GM19372 (cell line): Measurements from ENCODE around the gene VPS18.

Source experiments
- ATAC-seq: cut with Tn5 transposase; IDR thresholded peaks from one replicate; pipeline ENCODE4 v1.9.1; 2021; ENCODE audit warnings: mild to moderate bottlenecking, low read depth, moderate library complexity; ENCODE audit not compliant: unreplicated experiment

Gene VPS18

DNA sequence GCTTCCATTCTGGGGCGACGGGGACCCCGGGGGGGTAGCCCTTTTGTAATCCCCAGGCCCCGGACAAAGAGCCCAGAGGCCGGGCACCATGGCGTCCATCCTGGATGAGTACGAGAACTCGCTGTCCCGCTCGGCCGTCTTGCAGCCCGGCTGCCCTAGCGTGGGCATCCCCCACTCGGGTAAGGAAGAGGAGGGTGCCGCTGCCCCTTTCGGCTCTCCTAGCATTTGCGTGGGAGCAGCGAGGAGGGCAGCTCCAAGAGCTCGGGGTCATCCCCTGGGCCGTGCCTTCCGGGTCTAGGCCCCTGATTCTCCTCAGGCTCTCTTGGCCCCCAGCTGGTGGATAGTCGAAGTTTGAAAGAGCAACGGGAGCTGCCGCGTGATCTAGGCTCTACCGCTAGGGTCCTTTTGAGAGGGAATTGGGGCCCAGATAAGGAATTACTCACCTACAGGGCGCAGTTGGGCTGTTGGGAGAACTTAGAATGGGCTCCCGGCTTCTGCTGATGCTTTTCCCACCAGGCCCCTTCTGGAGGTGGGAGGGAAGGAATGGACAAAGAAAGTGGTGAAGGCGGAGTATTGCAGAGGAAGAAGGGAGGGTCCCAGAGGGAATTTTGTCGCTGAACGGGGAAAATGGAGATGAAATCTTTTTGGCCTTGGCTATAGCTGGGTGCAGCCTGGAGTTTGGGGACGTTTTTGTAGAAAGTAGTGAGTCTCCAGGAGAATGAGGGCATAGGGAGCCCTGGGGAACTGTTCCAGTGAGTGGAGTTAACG is 615 bp downstream of the VPS18 start:
- ATAC-seq: peak; percentile 35

DNA sequence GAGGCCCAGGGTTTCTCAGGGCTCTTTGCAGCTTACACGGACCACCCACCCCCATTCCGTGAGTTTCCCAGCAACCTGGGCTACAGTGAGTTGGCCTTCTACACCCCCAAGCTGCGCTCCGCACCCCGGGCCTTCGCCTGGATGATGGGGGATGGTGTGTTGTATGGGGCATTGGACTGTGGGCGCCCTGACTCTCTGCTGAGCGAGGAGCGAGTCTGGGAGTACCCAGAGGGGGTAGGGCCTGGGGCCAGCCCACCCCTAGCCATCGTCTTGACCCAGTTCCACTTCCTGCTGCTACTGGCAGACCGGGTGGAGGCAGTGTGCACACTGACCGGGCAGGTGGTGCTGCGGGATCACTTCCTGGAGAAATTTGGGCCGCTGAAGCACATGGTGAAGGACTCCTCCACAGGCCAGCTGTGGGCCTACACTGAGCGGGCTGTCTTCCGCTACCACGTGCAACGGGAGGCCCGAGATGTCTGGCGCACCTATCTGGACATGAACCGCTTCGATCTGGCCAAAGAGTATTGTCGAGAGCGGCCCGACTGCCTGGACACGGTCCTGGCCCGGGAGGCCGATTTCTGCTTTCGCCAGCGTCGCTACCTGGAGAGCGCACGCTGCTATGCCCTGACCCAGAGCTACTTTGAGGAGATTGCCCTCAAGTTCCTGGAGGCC is 5.4 kb downstream of the VPS18 start:
- ATAC-seq: no peak

- no peak for ATAC-seq
These were observed 6.2 kb downstream of the VPS18 start for GRCh38 chr15:40900256-40901052.

GRCh38 chr15:40901053-40901443 is 6.8 kb downstream of the VPS18 start:
- no peak for ATAC-seq

GRCh38 chr15:40902605-40903561 is 8.6 kb downstream of the VPS18 start:
- ATAC-seq: no peak

DNA sequence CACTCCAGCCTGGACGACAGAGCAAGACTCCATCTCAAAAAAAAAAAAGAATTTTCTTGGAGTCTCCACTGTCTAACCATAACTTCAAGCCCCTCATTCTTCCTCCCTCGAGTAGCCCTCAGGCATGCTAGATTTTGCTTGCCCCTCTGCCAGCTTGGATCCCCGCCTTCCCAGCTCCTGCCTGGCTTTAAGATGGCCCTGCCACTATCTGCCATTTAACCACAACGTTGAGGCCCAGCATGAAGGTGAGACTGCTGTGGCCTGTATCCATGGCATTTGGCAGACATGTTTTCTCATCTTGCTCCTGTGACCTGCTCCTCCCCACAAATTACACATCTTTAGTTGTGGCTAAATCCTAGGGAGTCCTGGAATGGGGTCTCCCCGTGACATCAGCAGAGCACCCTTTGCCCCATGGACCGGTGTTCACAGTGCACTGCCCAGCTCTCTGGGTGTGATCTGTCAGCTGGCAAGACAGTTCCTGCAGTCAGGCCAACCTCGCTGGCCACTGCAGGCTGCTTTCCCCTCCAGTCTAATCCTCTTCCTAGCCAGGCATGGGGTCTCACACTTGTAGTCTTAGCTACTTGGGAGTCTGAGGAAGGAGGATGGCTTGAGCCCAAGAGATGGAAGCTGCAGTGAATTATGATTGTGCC is 10.4 kb downstream of the VPS18 start:
- no peak for ATAC-seq

GRCh38 chr15:40906091-40906990 is 12.1 kb downstream of the VPS18 start:
- ATAC-seq: peak; percentile 75

DNA sequence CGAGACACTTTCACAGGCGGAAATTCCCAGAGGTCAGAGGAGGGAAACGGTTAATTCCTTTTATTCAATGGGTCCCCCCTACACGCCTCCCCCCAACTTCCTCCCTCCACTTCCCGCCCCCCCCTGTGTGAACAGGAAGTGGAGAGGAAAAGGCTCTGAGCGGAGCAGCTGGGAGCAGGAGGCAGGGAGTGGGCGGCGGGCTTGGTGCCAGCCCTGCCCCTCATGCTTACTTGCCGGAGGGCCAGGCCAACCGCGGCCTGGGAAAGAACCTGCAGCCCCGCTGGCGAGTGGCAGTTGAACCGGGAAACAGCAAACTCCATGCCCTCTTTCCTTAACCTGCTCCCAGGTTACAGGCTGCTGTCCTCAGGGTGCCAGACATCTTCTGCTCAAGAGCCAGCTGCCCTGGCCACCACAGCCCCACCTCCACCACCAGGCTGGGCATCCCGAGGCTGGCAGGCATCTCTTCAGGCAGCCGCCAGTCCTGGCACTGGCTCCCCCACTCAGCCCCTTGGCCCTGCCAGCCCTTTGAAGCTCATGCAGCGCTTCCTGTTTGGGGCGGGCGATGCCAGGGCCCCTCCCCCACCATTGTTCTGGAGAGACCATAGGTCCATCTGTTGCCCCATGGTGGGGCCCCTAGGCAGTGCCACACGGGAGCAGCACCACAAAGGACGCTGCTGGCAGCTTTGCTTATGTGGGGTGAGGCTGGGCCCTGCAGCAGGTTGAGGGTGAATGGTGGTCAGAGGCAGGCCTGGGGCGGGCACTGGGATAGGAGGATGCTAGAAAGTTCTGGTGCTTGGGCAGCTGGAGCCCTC is 12.9 kb downstream of the VPS18 start:
- ATAC-seq: no peak

DNA sequence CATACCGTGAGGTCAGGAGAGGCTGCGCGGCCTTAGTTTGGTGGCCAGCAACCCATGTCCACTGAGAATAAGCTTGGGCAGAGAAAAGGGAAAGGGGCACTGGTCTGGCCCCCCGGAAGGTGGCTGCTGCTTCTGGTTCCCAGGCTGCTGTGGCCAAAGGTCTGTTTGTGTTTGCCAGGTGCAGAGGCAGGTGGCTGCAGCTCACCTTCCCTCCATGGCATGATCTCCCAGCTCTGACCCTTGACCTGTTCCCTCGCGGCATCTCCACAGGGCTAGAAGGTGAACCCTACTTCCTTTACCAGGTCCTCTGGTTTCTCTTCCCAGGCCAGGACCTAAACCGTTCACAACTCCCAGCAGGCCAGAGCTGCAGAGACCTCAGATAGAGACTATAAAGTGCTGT is 13.8 kb downstream of the VPS18 start:
- no peak for ATAC-seq

DNA sequence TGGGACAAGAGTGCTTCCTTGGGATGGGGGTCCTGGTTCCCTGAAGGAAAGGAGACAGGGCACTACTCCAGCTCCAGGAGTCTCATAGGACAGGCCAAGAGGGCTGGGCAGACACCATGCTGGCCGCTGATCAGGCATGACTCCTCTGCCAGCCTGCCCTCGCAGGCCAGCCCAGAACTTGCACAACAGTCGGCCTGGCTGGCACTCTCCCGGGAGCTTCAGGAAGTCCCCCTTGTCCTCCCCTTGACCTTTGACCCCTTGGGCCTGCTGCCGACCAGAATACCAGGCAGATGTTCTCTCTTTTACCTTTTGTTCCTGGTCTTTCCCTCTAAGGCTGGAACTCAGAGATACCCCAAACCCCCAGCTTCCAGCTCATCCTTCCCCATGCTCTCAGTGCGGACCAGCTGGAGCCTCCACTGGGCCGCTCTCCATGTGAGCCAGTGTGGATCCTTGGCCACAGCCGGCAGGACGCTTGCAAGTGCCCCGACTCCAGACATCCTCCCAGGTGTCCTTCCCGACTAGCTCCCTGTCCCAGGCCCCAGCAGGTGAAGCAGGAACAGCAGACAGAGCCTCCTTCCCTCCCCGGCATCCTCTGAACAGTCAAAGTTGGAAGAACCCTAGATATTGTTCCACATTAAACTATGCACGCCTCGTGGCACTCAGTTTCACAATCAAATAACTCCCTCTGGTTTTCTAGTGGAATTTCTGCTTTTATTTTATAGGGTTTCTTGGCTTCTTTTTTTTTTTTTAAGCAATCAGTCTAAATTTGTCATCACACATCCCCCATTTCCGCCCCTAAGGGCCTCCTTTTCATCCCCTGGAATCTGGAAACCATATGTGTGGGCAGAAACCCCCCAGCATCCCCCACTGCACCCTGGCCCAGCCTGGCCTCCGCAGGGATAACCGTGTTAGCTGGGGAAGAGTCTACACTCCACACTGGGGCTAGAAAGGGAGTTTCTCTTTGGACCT is 15.7 kb downstream of the VPS18 start:
- no peak for ATAC-seq

- ATAC-seq: no peak
These were observed 16.9 kb downstream of the VPS18 start for GRCh38 chr15:40911141-40911540.

- ATAC-seq: no peak
These were observed 17.4 kb downstream of the VPS18 start for GRCh38 chr15:40911693-40912092.

DNA sequence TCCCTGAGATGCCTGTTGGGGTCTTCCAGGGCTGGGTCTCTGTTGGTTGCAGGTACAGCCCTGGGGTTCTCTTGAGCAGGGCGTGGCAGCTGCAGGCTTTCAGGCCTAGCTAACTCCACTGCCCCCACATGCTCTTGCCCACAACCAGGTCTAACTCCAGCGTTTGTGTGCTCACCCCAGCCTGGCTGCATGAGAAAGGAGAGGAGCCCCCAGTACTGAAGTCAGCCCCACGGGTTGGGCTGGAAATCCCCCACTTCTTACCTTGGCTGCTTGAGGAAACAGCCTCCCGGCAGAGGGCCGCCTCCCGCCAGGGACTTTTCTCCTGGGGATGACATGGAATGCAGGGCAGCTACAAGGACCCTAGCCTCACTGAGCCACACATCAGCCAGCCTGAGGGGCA is 18.2 kb downstream of the VPS18 start:
- ATAC-seq: no peak

DNA sequence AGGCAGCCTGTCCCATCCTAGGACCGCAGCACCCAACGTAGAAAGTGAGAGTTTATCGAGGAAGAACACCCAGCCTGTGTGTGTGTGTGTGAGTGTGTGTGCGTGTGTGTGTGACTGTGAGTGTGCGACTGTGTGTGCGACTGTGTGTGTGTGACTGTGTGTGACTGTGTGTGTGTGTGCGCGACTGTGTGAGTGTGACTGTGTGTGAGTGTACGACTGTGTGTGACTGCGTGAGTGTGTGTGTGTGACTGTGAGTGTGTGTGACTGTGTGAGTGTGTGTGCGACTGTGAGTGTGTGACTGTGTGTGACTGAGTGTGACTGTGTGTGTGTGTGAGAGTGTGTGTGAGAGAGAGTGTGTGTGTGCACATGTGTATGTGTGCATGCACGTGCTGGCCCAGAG is 19.8 kb downstream of the VPS18 start:
- no peak for ATAC-seq

DNA sequence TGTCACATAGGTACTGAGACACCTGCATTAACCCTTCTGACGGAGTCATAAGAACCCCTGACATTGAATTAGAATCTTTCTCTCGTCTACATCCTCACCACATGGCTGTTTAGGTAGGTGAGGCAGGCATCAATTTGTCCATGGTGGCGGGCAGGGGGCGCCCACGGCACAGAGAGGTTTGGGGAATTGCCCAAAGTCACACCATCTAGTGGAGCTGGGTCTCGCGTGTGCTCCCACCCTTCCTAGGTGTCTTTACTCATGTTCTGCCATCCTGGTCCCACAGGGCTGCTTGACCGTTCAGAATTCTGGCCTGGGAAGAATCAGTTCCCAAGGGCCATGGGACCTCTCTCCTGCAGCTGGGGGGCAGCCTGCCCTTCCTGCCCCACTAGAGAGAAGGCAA is 20.2 kb downstream of the VPS18 start:
- no peak for ATAC-seq

DNA sequence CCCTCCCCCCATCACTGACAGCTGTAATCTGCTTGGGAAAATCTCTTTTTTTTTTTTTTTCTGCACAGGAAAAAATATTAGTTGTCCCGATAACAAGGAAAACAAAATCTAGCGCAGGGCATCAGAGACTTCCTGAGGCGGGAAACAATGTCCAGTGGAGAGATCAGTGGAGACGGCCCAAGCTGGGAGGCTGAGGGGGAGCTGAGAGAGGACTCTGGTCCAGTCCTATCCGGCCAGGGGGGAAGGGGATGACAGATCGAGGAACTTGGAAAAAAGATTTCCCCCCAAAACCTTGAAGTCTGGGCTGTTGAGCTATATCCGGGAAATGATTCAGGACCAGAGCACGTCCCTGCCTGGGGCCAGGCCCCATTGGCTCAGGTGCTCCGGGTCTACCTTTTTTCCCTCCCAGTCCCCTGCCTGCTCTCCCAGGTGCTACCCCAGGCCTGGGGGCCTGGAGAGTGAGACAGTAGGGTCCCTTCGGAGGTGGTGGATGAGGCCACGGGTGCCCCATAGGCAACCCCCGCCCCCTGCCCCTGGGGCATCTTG is 20.9 kb downstream of the VPS18 start:
- no peak for ATAC-seq

DNA sequence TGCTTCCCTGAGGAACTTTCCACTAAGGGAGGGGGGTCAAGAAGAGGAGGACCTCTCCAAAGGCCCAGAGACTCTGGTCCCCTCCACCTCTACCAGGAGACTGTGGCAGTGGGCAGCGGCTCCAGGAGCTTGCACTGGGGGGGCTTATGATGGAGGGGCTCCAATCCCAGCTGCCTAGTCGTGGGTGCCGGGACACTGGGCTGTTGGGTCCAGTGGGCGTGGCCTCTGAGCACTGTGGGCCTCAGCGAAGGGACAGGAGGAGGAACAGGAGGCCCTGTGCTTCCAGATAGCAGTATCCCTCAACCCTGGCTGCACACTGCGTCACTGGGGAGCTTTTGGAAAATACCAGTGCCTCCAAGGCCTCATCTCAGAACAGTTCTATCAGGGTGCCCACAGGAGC is 21.4 kb downstream of the VPS18 start:
- no peak for ATAC-seq
